GM23338 (cell line): ENCODE data around the gene FLNB. TPM values are rescaled to one million over a fixed set of nuclear protein-coding genes. Genes with fewer than 3 reads are reported as not detected.

ENCODE experiments used
- ATAC-seq: fragments of 200-7000 bp; cut with Tn5 transposase; 3 replicates; pipeline ENCODE4 v1.9.1; 2020
- DNase-seq: peaks from one replicate; pipeline ENCODE4 v3.0.0-alpha.2; 2015; ENCODE audit warnings: low spot score
- H2AFZ ChIP-seq: fragments of 200-600 bp; sonication (generic); 2 replicates; pipeline ENCODE4 v1.8.0; 2016; ENCODE audit warnings: antibody characterized with exemption, mild to moderate bottlenecking, moderate library complexity
- H3F3A ChIP-seq: fragments of 200-600 bp; sonication (generic); replicated peaks from 2 replicates; pipeline ENCODE4 v1.8.0; 2017; ENCODE audit warnings: antibody characterized with exemption, mixed run types, low read depth
- H3K27ac ChIP-seq: fragments of 200-600 bp; sonication (generic); 2 replicates; pipeline ENCODE4 v1.6.1; 2016; ENCODE audit warnings: low read depth
- H3K27me3 ChIP-seq: fragments of 200-600 bp; sonication (generic); 2 replicates; pipeline ENCODE4 v1.8.0; 2016; ENCODE audit warnings: mild to moderate bottlenecking, mixed run types, moderate library complexity; ENCODE audit not compliant: insufficient read depth
- H3K36me3 ChIP-seq: fragments of 200-600 bp; sonication (generic); 2 replicates; pipeline ENCODE4 v1.8.0; 2016; ENCODE audit warnings: mild to moderate bottlenecking; ENCODE audit not compliant: insufficient read depth
- H3K4me1 ChIP-seq: fragments of 200-600 bp; sonication (generic); 2 replicates; pipeline ENCODE4 v1.8.0; 2016; ENCODE audit warnings: mild to moderate bottlenecking, moderate library complexity; ENCODE audit not compliant: insufficient read depth
- H3K4me2 ChIP-seq: fragments of 200-600 bp; sonication (generic); 2 replicates; pipeline ENCODE4 v1.7.1; 2017; ENCODE audit warnings: mixed run types
- H3K4me3 ChIP-seq: fragments of 200-600 bp; sonication (generic); 2 replicates; pipeline ENCODE4 v1.6.1; 2016; ENCODE audit warnings: mixed run types
- H3K79me2 ChIP-seq: fragments of 200-600 bp; sonication (generic); replicated peaks from 2 replicates; pipeline ENCODE4 v1.8.0; 2017; ENCODE audit warnings: mild to moderate bottlenecking; ENCODE audit not compliant: insufficient read depth
- H3K9me2 ChIP-seq: fragments of 200-600 bp; sonication (generic); 2 replicates; pipeline ENCODE4 v1.8.0; 2017; ENCODE audit not compliant: insufficient read depth
- H4K20me1 ChIP-seq: fragments of 200-600 bp; sonication (generic); replicated peaks from 2 replicates; pipeline ENCODE4 v1.8.0; 2017; ENCODE audit warnings: mild to moderate bottlenecking; ENCODE audit not compliant: insufficient read depth
- H3K27ac Mint-ChIP-seq: 2 replicates; pipeline ENCODE4 v1.8.0; 2020; ENCODE audit warnings: inconsistent platforms, mild to moderate bottlenecking, moderate library complexity, mixed read lengths
- H3K27me3 Mint-ChIP-seq: 3 replicates; pipeline ENCODE4 v1.8.0; 2022; ENCODE audit warnings: low read depth, mild to moderate bottlenecking, moderate library complexity, mixed read lengths, inconsistent platforms; ENCODE audit not compliant: insufficient read depth, poor library complexity
- H3K36me3 Mint-ChIP-seq: 3 replicates; pipeline ENCODE4 v1.8.0; 2021; ENCODE audit warnings: low read depth, mild to moderate bottlenecking, inconsistent platforms, moderate library complexity, mixed read lengths
- H3K4me1 Mint-ChIP-seq: 3 replicates; pipeline ENCODE4 v1.8.0; 2020; ENCODE audit warnings: mild to moderate bottlenecking, inconsistent platforms, mixed read lengths
- H3K4me3 Mint-ChIP-seq: 3 replicates; pipeline ENCODE4 v1.8.0; 2021; ENCODE audit warnings: moderate library complexity, mild to moderate bottlenecking, inconsistent platforms, mixed read lengths
- H3K9me3 Mint-ChIP-seq: 3 replicates; pipeline ENCODE4 v1.8.0; 2020; ENCODE audit warnings: moderate library complexity, mild to moderate bottlenecking, inconsistent platforms, mixed read lengths
- CREB1 ChIP-seq: fragments of 250-450 bp; sonication (Bioruptor Pico); IDR thresholded peaks from 2 replicates; pipeline ENCODE4 v1.5.0; 2020; ENCODE audit warnings: low read depth, mild to moderate bottlenecking, moderate library complexity
- EZH2 ChIP-seq: fragments of 200-600 bp; sonication (generic); IDR thresholded peaks from one replicate; pipeline ENCODE4 v1.8.0; 2017; ENCODE audit warnings: antibody characterized with exemption, mild to moderate bottlenecking, low read depth; ENCODE audit not compliant: unreplicated experiment
- EZH2phosphoT487 ChIP-seq: fragments of 200-600 bp; sonication (generic); IDR thresholded peaks from one replicate; pipeline ENCODE4 v1.8.1; 2018; ENCODE audit warnings: antibody characterized with exemption; ENCODE audit not compliant: unreplicated experiment
- JUNB ChIP-seq: IDR thresholded peaks from one replicate; pipeline ENCODE4 v1.6.1; 2016; ENCODE audit warnings: antibody characterized with exemption; ENCODE audit not compliant: unreplicated experiment
- NANOG ChIP-seq: IDR thresholded peaks from 2 replicates; pipeline ENCODE4 v1.6.1; 2016; ENCODE audit warnings: antibody characterized with exemption, borderline replicate concordance
- POLR2AphosphoS5 ChIP-seq: IDR thresholded peaks from 2 replicates; pipeline ENCODE4 v1.6.1; 2016; ENCODE audit warnings: antibody characterized with exemption, low read depth
- STAT1 ChIP-seq: IDR thresholded peaks from one replicate; pipeline ENCODE4 v1.6.1; 2016; ENCODE audit warnings: antibody characterized with exemption; ENCODE audit not compliant: unreplicated experiment
- ZNF114 ChIP-seq: fragments of 250-450 bp; sonication (Bioruptor Pico); IDR thresholded peaks from 2 replicates; pipeline ENCODE4 v1.5.0; 2020; ENCODE audit warnings: mild to moderate bottlenecking, moderate library complexity
- ZNF331 ChIP-seq: fragments of 250-450 bp; sonication (Bioruptor Pico); IDR thresholded peaks from 2 replicates; pipeline ENCODE4 v1.5.0; 2020; ENCODE audit warnings: low read depth, mild to moderate bottlenecking, moderate library complexity
- ZNF462 ChIP-seq: fragments of 250-450 bp; sonication (Bioruptor Pico); IDR thresholded peaks from 2 replicates; pipeline ENCODE4 v1.5.0; 2020; ENCODE audit warnings: mild to moderate bottlenecking, moderate library complexity
- polyA plus RNA-seq: library from polyadenylated mRNA; unstranded; fragments of >200 nt; fragmentation: Nextera tagmentation; extraction: Ambion mirVana; gene quantifications from 2 replicates; pipeline ENCODE4 v1.2.1, GENCODE V29; 2016
- total RNA-seq: library from RNA; depleted of rRNA; stranded (reverse); fragments of >200 nt; shearing (Covaris generic); gene quantifications from 2 replicates; pipeline ENCODE4 v1.2.3, GENCODE V29; 2014
- TF ChIP-seq, protein P1 (sequence below): IDR thresholded peaks from 2 replicates; pipeline ENCODE4 v1.6.1; 2016; ENCODE audit warnings: antibody characterized with exemption
- TF ChIP-seq, protein P2 (sequence below): IDR thresholded peaks from one replicate; pipeline ENCODE4 v1.6.1; 2018; ENCODE audit warnings: antibody characterized with exemption; ENCODE audit not compliant: unreplicated experiment
- TF ChIP-seq, protein P3 (sequence below), 2 experiments: fragments of 200-600 bp in 1 of 2; sonication (generic) in 1 of 2; conservative IDR thresholded peaks; 2 replicates each; pipeline versions ENCODE4 v1.5.1 to v1.6.1; 2016 to 2017; ENCODE audit warnings: antibody characterized with exemption in 2 of 2, low read depth in 2 of 2, mild to moderate bottlenecking in 2 of 2, moderate library complexity in 1 of 2

Gene FLNB
- total and polyA plus RNA-seq, 2 experiments from 2014 or later, result 39.7 to 179 TPM

DNA sequence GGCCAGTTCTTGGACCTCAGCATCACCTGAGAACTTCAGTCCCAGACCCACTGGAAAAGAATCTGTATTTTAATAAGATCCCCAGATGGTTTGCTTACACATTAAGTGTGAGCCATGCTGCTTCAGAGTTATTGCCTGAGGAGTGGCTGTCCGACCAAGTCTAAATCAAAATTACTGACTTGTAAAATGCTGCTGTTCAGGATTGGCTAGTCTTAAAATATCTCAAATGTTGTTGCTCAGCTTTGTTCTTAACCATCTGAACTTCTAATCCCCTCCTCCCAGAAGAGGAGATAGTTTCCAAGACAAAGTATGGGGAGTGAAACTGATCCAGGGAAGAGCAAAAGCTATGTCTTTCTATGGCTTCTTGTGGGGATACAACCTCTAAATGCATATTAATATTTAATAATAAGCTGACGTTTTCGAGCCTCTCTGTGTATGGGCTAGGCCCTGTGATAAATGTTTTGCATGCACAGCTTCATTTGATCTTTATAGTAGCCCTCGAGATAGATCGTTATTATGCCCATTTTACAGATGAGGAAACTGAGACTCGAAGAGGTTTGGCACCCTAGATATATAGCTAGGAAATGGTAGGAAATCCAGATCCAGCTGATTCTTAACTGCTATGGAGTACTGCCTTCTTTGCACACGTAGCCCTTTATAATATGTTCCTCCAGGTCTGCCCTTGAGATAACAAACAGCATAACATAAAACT, 150.4 kb downstream of the FLNB start:
- Mint-ChIP-seq H3K4me1 (no peaks in the 10 kb centered on the region), H3K27ac (no peak overlapping the region), H3K4me3 (no peak overlapping the region), H3K27me3 (peaks cover 4% of the 10 kb centered on the region), H3K9me3 (no peaks in the 10 kb centered on the region), H3K36me3 (peaks cover 42% of the 10 kb centered on the region)
- no peaks in the 10 kb centered on the region for H3K27me3 ChIP-seq
- H4K20me1 ChIP-seq, result no peaks in the 10 kb centered on the region; the same call in 1 of the 2 replicates
- TF ChIP-seq, protein P1, sequence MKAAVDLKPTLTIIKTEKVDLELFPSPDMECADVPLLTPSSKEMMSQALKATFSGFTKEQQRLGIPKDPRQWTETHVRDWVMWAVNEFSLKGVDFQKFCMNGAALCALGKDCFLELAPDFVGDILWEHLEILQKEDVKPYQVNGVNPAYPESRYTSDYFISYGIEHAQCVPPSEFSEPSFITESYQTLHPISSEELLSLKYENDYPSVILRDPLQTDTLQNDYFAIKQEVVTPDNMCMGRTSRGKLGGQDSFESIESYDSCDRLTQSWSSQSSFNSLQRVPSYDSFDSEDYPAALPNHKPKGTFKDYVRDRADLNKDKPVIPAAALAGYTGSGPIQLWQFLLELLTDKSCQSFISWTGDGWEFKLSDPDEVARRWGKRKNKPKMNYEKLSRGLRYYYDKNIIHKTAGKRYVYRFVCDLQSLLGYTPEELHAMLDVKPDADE, result no peak
- TF ChIP-seq ZNF114 (CRISPR knock-in tag), result no peak
- no peak for TF ChIP-seq EZH2phosphoT487
- TF ChIP-seq, protein P2, sequence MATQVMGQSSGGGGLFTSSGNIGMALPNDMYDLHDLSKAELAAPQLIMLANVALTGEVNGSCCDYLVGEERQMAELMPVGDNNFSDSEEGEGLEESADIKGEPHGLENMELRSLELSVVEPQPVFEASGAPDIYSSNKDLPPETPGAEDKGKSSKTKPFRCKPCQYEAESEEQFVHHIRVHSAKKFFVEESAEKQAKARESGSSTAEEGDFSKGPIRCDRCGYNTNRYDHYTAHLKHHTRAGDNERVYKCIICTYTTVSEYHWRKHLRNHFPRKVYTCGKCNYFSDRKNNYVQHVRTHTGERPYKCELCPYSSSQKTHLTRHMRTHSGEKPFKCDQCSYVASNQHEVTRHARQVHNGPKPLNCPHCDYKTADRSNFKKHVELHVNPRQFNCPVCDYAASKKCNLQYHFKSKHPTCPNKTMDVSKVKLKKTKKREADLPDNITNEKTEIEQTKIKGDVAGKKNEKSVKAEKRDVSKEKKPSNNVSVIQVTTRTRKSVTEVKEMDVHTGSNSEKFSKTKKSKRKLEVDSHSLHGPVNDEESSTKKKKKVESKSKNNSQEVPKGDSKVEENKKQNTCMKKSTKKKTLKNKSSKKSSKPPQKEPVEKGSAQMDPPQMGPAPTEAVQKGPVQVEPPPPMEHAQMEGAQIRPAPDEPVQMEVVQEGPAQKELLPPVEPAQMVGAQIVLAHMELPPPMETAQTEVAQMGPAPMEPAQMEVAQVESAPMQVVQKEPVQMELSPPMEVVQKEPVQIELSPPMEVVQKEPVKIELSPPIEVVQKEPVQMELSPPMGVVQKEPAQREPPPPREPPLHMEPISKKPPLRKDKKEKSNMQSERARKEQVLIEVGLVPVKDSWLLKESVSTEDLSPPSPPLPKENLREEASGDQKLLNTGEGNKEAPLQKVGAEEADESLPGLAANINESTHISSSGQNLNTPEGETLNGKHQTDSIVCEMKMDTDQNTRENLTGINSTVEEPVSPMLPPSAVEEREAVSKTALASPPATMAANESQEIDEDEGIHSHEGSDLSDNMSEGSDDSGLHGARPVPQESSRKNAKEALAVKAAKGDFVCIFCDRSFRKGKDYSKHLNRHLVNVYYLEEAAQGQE, result no peak
- no peak for TF ChIP-seq EZH2
- no peak for TF ChIP-seq POLR2AphosphoS5
- TF ChIP-seq, protein P3, sequence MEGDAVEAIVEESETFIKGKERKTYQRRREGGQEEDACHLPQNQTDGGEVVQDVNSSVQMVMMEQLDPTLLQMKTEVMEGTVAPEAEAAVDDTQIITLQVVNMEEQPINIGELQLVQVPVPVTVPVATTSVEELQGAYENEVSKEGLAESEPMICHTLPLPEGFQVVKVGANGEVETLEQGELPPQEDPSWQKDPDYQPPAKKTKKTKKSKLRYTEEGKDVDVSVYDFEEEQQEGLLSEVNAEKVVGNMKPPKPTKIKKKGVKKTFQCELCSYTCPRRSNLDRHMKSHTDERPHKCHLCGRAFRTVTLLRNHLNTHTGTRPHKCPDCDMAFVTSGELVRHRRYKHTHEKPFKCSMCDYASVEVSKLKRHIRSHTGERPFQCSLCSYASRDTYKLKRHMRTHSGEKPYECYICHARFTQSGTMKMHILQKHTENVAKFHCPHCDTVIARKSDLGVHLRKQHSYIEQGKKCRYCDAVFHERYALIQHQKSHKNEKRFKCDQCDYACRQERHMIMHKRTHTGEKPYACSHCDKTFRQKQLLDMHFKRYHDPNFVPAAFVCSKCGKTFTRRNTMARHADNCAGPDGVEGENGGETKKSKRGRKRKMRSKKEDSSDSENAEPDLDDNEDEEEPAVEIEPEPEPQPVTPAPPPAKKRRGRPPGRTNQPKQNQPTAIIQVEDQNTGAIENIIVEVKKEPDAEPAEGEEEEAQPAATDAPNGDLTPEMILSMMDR (conservative IDR thresholded peaks at IDR 0.05; ENCODE audit: low read depth in 2 of 2), result no peak
- TF ChIP-seq ZNF331 (CRISPR knock-in tag), result no peak
- no peak for TF ChIP-seq STAT1
- TF ChIP-seq NANOG, result no peak
- no peak for TF ChIP-seq ZNF462
- TF ChIP-seq JUNB, result no peak
- no peak for TF ChIP-seq CREB1 (CRISPR knock-in tag)
- no peak overlapping the region for H3K4me3 ChIP-seq
- no peak overlapping the region for H3K27ac ChIP-seq
- ATAC-seq (no peak), DNase-seq (no peak)
- H2AFZ ChIP-seq, result no peak overlapping the region
- no peaks in the 10 kb centered on the region for H3F3A ChIP-seq
- peaks cover 67% of the 10 kb centered on the region for H3K36me3 ChIP-seq
- no peaks in the 10 kb centered on the region for H3K79me2 ChIP-seq
- no peaks in the 10 kb centered on the region for H3K9me2 ChIP-seq
- H3K4me1 ChIP-seq, result no peaks in the 10 kb centered on the region
- no peak overlapping the region for H3K4me2 ChIP-seq
